K562 (cell line): Measurements from ENCODE around the gene SYS1. TPM values are rescaled to one million over a fixed set of nuclear protein-coding genes. Genes with fewer than 3 reads are reported as not detected.
A peak's percentile ranks its signal among the peaks of the same experiment; 100 is the strongest.

Experiments
- C11orf30 ChIP-seq: fragments of 450-650 bp; IDR thresholded peaks from 2 replicates; pipeline ENCODE4 v1.6.1; 2016; ENCODE audit warnings: low read depth, mild to moderate bottlenecking
- DPF2 ChIP-seq: fragments of 450-650 bp; IDR thresholded peaks from 2 replicates; pipeline ENCODE4 v1.6.1; 2016
- NBN ChIP-seq: fragments of 450-650 bp; IDR thresholded peaks from 2 replicates; pipeline ENCODE4 v1.6.1; 2016; ENCODE audit warnings: low read depth, mild to moderate bottlenecking
- NCOA1 ChIP-seq: fragments of 450-650 bp; IDR thresholded peaks from 2 replicates; pipeline ENCODE4 v1.6.1; 2016; ENCODE audit warnings: low read depth
- OTX1 ChIP-seq: fragments of 450-650 bp; formaldehyde crosslinking; IDR thresholded peaks from 2 replicates; pipeline ENCODE4 v1.4.0; 2022; ENCODE audit warnings: mild to moderate bottlenecking
- PTBP1 ChIP-seq: fragments of 200-400 bp; formaldehyde crosslinking; IDR thresholded peaks from 2 replicates; pipeline ENCODE4 v1.6.1; 2017; ENCODE audit warnings: low read depth, low read length
- SIRT6 ChIP-seq: IDR thresholded peaks from one replicate; pipeline ENCODE4 v1.6.1; 2012; ENCODE audit warnings: low read depth, mild to moderate bottlenecking, control low read depth, inconsistent platforms, low read length, moderate library complexity
- SMAD1 ChIP-seq: fragments of 150-350 bp; IDR thresholded peaks from 2 replicates; pipeline ENCODE4 v1.6.1; 2014; ENCODE audit warnings: low read length, low read depth; ENCODE audit not compliant: partially characterized antibody
- SMARCE1 ChIP-seq: fragments of 450-650 bp; IDR thresholded peaks from 2 replicates; pipeline ENCODE4 v1.7.1; 2016; ENCODE audit warnings: mild to moderate bottlenecking
- USF1 ChIP-seq: sonication (generic); formaldehyde crosslinking; IDR thresholded peaks from 2 replicates; pipeline ENCODE4 v1.9.0; 2022; ENCODE audit warnings: mild to moderate bottlenecking, missing genetic modification reagents
- polyA plus RNA-seq, 8 experiments: library from polyadenylated mRNA; depleted of rRNA in 4 of 8; stranded (reverse) in 5 of 8; unstranded in 3 of 8; fragments of >200 nt; fragmentation: Nextera tagmentation in 2 of 8; fragmentation: Illumina TruSeq in 1 of 8; extraction: Ambion mirVana in 2 of 8; extraction: Trizol in 1 of 8; gene quantifications; 2 replicates each; pipeline versions ENCODE4 v1.2.1 to v1.2.3, GENCODE V29; 2011 to 2014; ENCODE audit warnings: inconsistent platforms in 1 of 8, missing spikeins in 1 of 8
- total RNA-seq, 7 experiments: library from RNA; depleted of rRNA in 6 of 7; stranded (reverse); fragments of >200 nt in 6 of 7; fragmentation: Illumina TruSeq in 2 of 7; extraction: Trizol in 2 of 7; gene quantifications; 2 replicates each; pipeline versions ENCODE4 v1.2.1 to v1.2.3, GENCODE V29; 2011 to 2021; ENCODE audit warnings: low replicate concordance in 1 of 7
- TF ChIP-seq, protein P1 (sequence below): sonication (generic); formaldehyde crosslinking; IDR thresholded peaks from 2 replicates; pipeline ENCODE4 v1.8.0; 2022; ENCODE audit warnings: missing genetic modification reagents, mild to moderate bottlenecking, moderate library complexity, borderline replicate concordance
- TF ChIP-seq, protein P2 (sequence below): IDR thresholded peaks from 2 replicates; pipeline ENCODE4 v1.6.1; 2011; ENCODE audit warnings: borderline replicate concordance, low read depth, mild to moderate bottlenecking, moderate library complexity, low read length; ENCODE audit not compliant: insufficient read depth, poor library complexity, severe bottlenecking

SYS1 gene
- total and polyA plus RNA-seq, 9 of the 15 experiments (the other 6 are each of a cell fraction or from before 2014, with no cell fraction given) = 11.1 to 25.2 (median 17.5) TPM

GRCh38 chr20:45373353-45374100 is 10.6 kb downstream of the SYS1 start (continued):
- TF ChIP-seq, protein P1, sequence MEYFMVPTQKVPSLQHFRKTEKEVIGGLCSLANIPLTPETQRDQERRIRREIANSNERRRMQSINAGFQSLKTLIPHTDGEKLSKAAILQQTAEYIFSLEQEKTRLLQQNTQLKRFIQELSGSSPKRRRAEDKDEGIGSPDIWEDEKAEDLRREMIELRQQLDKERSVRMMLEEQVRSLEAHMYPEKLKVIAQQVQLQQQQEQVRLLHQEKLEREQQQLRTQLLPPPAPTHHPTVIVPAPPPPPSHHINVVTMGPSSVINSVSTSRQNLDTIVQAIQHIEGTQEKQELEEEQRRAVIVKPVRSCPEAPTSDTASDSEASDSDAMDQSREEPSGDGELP (CRISPR knock-in tag) = peak; percentile 89
- no peak for TF ChIP-seq PTBP1
- peak; percentile 82 for TF ChIP-seq OTX1
- peak; percentile 48; the same call in 1 of the 2 replicates for TF ChIP-seq USF1
- 0 out of 2 replicates have a peak, but pooled peaks have one; percentile 48 for TF ChIP-seq SMARCE1
- TF ChIP-seq SIRT6 = no peak
- TF ChIP-seq DPF2 = peak; percentile 72
- 0 out of 2 replicates have a peak, but pooled peaks have one; percentile 29 for TF ChIP-seq NCOA1
- TF ChIP-seq, protein P2, sequence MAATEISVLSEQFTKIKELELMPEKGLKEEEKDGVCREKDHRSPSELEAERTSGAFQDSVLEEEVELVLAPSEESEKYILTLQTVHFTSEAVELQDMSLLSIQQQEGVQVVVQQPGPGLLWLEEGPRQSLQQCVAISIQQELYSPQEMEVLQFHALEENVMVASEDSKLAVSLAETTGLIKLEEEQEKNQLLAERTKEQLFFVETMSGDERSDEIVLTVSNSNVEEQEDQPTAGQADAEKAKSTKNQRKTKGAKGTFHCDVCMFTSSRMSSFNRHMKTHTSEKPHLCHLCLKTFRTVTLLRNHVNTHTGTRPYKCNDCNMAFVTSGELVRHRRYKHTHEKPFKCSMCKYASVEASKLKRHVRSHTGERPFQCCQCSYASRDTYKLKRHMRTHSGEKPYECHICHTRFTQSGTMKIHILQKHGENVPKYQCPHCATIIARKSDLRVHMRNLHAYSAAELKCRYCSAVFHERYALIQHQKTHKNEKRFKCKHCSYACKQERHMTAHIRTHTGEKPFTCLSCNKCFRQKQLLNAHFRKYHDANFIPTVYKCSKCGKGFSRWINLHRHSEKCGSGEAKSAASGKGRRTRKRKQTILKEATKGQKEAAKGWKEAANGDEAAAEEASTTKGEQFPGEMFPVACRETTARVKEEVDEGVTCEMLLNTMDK = peak; percentile 39
- TF ChIP-seq C11orf30 = peak; percentile 57
- peak; percentile 30; the same call in 1 of the 2 replicates for TF ChIP-seq NBN
- TF ChIP-seq SMAD1 = peak; percentile 63
